T47D (cell line): ENCODE results near the gene PSMA7.
"Not testable (repeated sequence)": the region's sequence is repeated elsewhere in the genome, so short reads cannot be mapped to it uniquely, and the experiment has no call there.

Experiments
- DNase-seq, 2 experiments: peaks; one replicate each; pipeline versions ENCODE4 v3.0.0 to v3.0.0-alpha.2; 2011 to 2012; ENCODE audit warnings: low read depth in 1 of 2, low spot score in 1 of 2
- JUND ChIP-seq: IDR thresholded peaks from 2 replicates; pipeline ENCODE4 v1.6.1; 2012; ENCODE audit warnings: low read depth
- in situ Hi-C: cut with HindIII; loops from 2 replicates; pipeline ENCODE4 v1.10.0; 2016; ENCODE audit warnings: low sequenced_read_pairs, low pct_unique_long_range_greater_than_20kb

PSMA7 gene

GRCh38 chr20:62157387-62158087, 14.3 kb upstream of the PSMA7 start:
- in situ Hi-C loops = no loop called here
- no peak for TF ChIP-seq JUND
- DNase-seq = no peak

- no peak for TF ChIP-seq JUND
- in situ Hi-C loops = no loop called here
Measured at GRCh38 chr20:62156592-62157386, 13.6 kb upstream of the PSMA7 start.

GRCh38 chr20:62156254-62156556, 13.0 kb upstream of the PSMA7 start:
- DNase-seq = no peak
- in situ Hi-C loops = no loop called here
- TF ChIP-seq JUND = no peak

More at GRCh38 chr20:62156592-62157386, 13.6 kb upstream of the PSMA7 start:
- DNase-seq = peak; percentile 71 to 88

GRCh38 chr20:62155428-62156253, 12.4 kb upstream of the PSMA7 start:
- no peak for TF ChIP-seq JUND
- no peak for DNase-seq
- in situ Hi-C loops = no loop called here

GRCh38 chr20:62151835-62152364, 8.7 kb upstream of the PSMA7 start:
- TF ChIP-seq JUND = no peak
- no peak for DNase-seq
- in situ Hi-C loops = no loop called here

- no peak for DNase-seq
- in situ Hi-C loops = no loop called here
- no peak for TF ChIP-seq JUND
Measured at GRCh38 chr20:62151225-62151624, 8.0 kb upstream of the PSMA7 start.

- DNase-seq = no peak
- no peak for TF ChIP-seq JUND
- in situ Hi-C loops = no loop called here
Measured at GRCh38 chr20:62150310-62150575, 7.0 kb upstream of the PSMA7 start.

GRCh38 chr20:62149532-62150309, 6.5 kb upstream of the PSMA7 start:
- TF ChIP-seq JUND = no peak
- in situ Hi-C loops = no loop called here

GRCh38 chr20:62148908-62149314, 5.7 kb upstream of the PSMA7 start:
- in situ Hi-C loops = no loop called here
- DNase-seq = no peak
- no peak for TF ChIP-seq JUND

More at GRCh38 chr20:62149532-62150309, 6.5 kb upstream of the PSMA7 start:
- no peak for DNase-seq

GRCh38 chr20:62148383-62148782, 5.2 kb upstream of the PSMA7 start:
- DNase-seq, in situ Hi-C loops: not testable (repeated sequence)

GRCh38 chr20:62147528-62147927, 4.3 kb upstream of the PSMA7 start:
- in situ Hi-C loops = no loop called here
- TF ChIP-seq JUND = no peak

GRCh38 chr20:62147125-62147524, 3.9 kb upstream of the PSMA7 start:
- no peak for DNase-seq
- in situ Hi-C loops = no loop called here
- TF ChIP-seq JUND = no peak

More at GRCh38 chr20:62147528-62147927, 4.3 kb upstream of the PSMA7 start:
- DNase-seq = no peak
